Esophagus squamous epithelium (tissue), 5 donors: ENCODE results near the gene TXLNB. TPM values are rescaled to one million over a fixed set of nuclear protein-coding genes. Genes with fewer than 3 reads are reported as not detected.
A peak's percentile ranks its signal among the peaks of the same experiment; 100 is the strongest.

ENCODE experiments used
- DNase-seq: peaks from one replicate; lab custom pipeline; 2025; lab: John Stamatoyannopoulos, UW
- H3K27ac ChIP-seq, 4 donors: fragments of 200-600 bp; sonication (generic); one replicate each; pipeline ENCODE4 v1.5.1; 2016 to 2019; ENCODE audit warnings: mild to moderate bottlenecking in 1 of 4
- H3K27me3 ChIP-seq, 4 donors: fragments of 200-600 bp; sonication (generic); 1 replicate in 3 of 4; 2 replicates in 1 of 4; pipeline versions ENCODE4 v1.5.1 to v1.6.0; 2017 to 2021; ENCODE audit warnings: antibody characterized with exemption in 1 of 4
- H3K36me3 ChIP-seq, 3 donors: fragments of 200-600 bp; sonication (generic); one replicate each; pipeline ENCODE4 v1.5.1; 2016 to 2019
- H3K4me1 ChIP-seq, 3 donors: fragments of 200-600 bp; sonication (generic); one replicate each; pipeline ENCODE4 v1.5.1; 2017 to 2019
- H3K4me3 ChIP-seq, 4 donors: fragments of 200-600 bp; sonication (generic); 1 replicate in 3 of 4; 2 replicates in 1 of 4; pipeline ENCODE4 v1.5.1; 2016 to 2019; ENCODE audit warnings: mild to moderate bottlenecking in 2 of 4, moderate library complexity in 1 of 4
- H3K9me3 ChIP-seq, 3 donors: fragments of 200-600 bp; sonication (generic); one replicate each; pipeline ENCODE4 v1.5.1; 2016 to 2019
- CTCF ChIP-seq, 6 experiments: fragments of 450-650 bp in 4 of 6; fragments of 200-600 bp in 2 of 6; sonication (generic) in 2 of 6; IDR thresholded peaks; one replicate each; pipeline ENCODE4 v1.5.1; 2016 to 2019; ENCODE audit warnings: antibody characterized with exemption in 6 of 6, mild to moderate bottlenecking in 4 of 6, moderate library complexity in 4 of 6
- POLR2A ChIP-seq, 4 donors: fragments of 450-650 bp; IDR thresholded peaks; one replicate each; pipeline ENCODE4 v1.6.1; 2017; ENCODE audit warnings: antibody characterized with exemption in 4 of 4, mild to moderate bottlenecking in 4 of 4, moderate library complexity in 3 of 4
- WGBS, 2 donors: methylation state at CpG; one replicate each; pipeline ENCODE4 v1.1.5; 2018; 5-methylcytosine and 5-hydroxymethylcytosine counted together
- intact Hi-C: fragments of 100-400 bp; cut with DNase I; formaldehyde crosslinking; loops from one replicate; pipeline ENCODE4 v1.15.0; 2022
- total RNA-seq, 4 donors: library from RNA; depleted of rRNA; stranded (reverse); fragments of >200 nt; gene quantifications; one replicate each; pipeline ENCODE4 v1.1.0, GENCODE V29; 2016
- donor health status: DM: yes; HTN: yes; CAD: no.

Gene TXLNB
- total RNA-seq, 4 donors from 2014 or later: 0.04 to 1.1 (median 0.24) TPM

- intact Hi-C loops: no loop called here
- TF ChIP-seq CTCF (IDR thresholded peaks at IDR 0.05) (no peak), POLR2A (IDR thresholded peaks at IDR 0.05) (no peak)
- WGBS, 2 donors: 67% methylated on average over 2 of the region's 2 CpGs; no CpG with 5 or more reads in 1 of the 2 donors
- no peaks in the 10 kb centered on the region for H3K27me3 ChIP-seq
- DNase-seq: no peak
- no peaks in the 10 kb centered on the region for H3K9me3 ChIP-seq
- H3K27ac ChIP-seq: no peak overlapping the region
- H3K4me3 ChIP-seq: no peak overlapping the region
- H3K36me3 ChIP-seq: no peaks in the 10 kb centered on the region
- H3K4me1 ChIP-seq: no peaks in the 10 kb centered on the region
These were observed 13.6 kb downstream of the TXLNB start for GRCh38 chr6:139278190-139278589.

GRCh38 chr6:139277587-139277986, 14.2 kb downstream of the TXLNB start:
- WGBS, 2 donors: 35 to 50% methylated on average over 1 of the region's 1 CpG
- TF ChIP-seq CTCF (IDR thresholded peaks at IDR 0.05) (no peak), POLR2A (IDR thresholded peaks at IDR 0.05) (no peak)
- intact Hi-C loops: no loop called here
- no peak for DNase-seq
- no peaks in the 10 kb centered on the region for H3K36me3 ChIP-seq
- H3K9me3 ChIP-seq: no peaks in the 10 kb centered on the region
- H3K4me3 ChIP-seq: no peak overlapping the region
- H3K27ac ChIP-seq: peak overlapping the region in 3 of 4 donors; percentile 16 to 45 (median 44)
- H3K27me3 ChIP-seq: no peaks in the 10 kb centered on the region
- no peaks in the 10 kb centered on the region for H3K4me1 ChIP-seq

GRCh38 chr6:139277161-139277560, 14.6 kb downstream of the TXLNB start:
- no peaks in the 10 kb centered on the region for H3K27me3 ChIP-seq
- intact Hi-C loops: no loop called here
- no peaks in the 10 kb centered on the region for H3K4me1 ChIP-seq
- H3K36me3 ChIP-seq: no peaks in the 10 kb centered on the region
- peak overlapping the region in 2 of 4 donors; percentile 44 to 45 for H3K27ac ChIP-seq
- no peak for TF ChIP-seq POLR2A (IDR thresholded peaks at IDR 0.05)
- TF ChIP-seq CTCF (IDR thresholded peaks at IDR 0.05): no peak
- no peaks in the 10 kb centered on the region for H3K9me3 ChIP-seq
- DNase-seq: no peak
- WGBS, 2 donors: 74 to 78% methylated on average over 7 of the region's 7 CpGs
- no peak overlapping the region for H3K4me3 ChIP-seq

GRCh38 chr6:139275279-139276055, 16.3 kb downstream of the TXLNB start:
- WGBS, 2 donors: 78 to 81% methylated on average over 4 of the region's 4 CpGs
- H3K4me1 ChIP-seq: no peaks in the 10 kb centered on the region
- H3K9me3 ChIP-seq: no peaks in the 10 kb centered on the region
- TF ChIP-seq POLR2A (IDR thresholded peaks at IDR 0.05) (no peak), CTCF (IDR thresholded peaks at IDR 0.05) (no peak)
- no peak overlapping the region for H3K4me3 ChIP-seq
- intact Hi-C loops: no loop called here
- no peaks in the 10 kb centered on the region for H3K27me3 ChIP-seq
- DNase-seq: no peak
- no peaks in the 10 kb centered on the region for H3K36me3 ChIP-seq
- H3K27ac ChIP-seq: no peak overlapping the region

- H3K36me3 ChIP-seq: no peaks in the 10 kb centered on the region
- no peaks in the 10 kb centered on the region for H3K4me1 ChIP-seq
- peak in 1 of 4 donors; percentile 35 for TF ChIP-seq POLR2A (IDR thresholded peaks at IDR 0.05)
- TF ChIP-seq CTCF (IDR thresholded peaks at IDR 0.05): no peak
- H3K9me3 ChIP-seq: no peaks in the 10 kb centered on the region
- DNase-seq: no peak
- WGBS, 2 donors: 51 to 69% methylated on average over 6 of the region's 6 CpGs
- no peak overlapping the region for H3K27ac ChIP-seq
- intact Hi-C loops: no loop called here
- H3K4me3 ChIP-seq: no peak overlapping the region
- no peaks in the 10 kb centered on the region for H3K27me3 ChIP-seq
These were observed 20.7 kb downstream of the TXLNB start for GRCh38 chr6:139271056-139271455.
